Endothelial cell of umbilical vein (primary cell): ENCODE measurements around the gene ANKS1A. TPM values are rescaled to one million over a fixed set of nuclear protein-coding genes. Genes with fewer than 3 reads are reported as not detected.

Experiments used
- BruUV-seq: library from RNA; stranded (reverse); fragments of 400-500 nt; replicated peaks from 2 replicates; lab custom pipeline; 2021; lab: Mats Ljungman, UMichigan
- CTCF ChIA-PET: fragments of 300-600, 350-600 bp; sonication (Branson Sonifier 250); formaldehyde crosslinking; loops from one replicate; lab custom pipeline; 2021; ENCODE audit warnings: antibody characterized with exemption, inconsistent platforms; lab: Charles Lee
- POLR2A ChIA-PET: fragments of 300-600, 350-600 bp; sonication (Branson Sonifier 250); formaldehyde crosslinking; loops from one replicate; lab custom pipeline; 2021; ENCODE audit warnings: antibody characterized with exemption, inconsistent platforms; lab: Charles Lee
- DNase-seq: peaks from one replicate; pipeline ENCODE4 v3.0.0-alpha.2; 2011; ENCODE audit warnings: low read depth, low spot score
- FAIRE-seq: peaks from 2 replicates; lab custom pipeline; 2011; peaks lifted over from hg19 to GRCh38; lab: Jason Lieb, UNC
- H2AFZ ChIP-seq: 2 replicates; pipeline ENCODE4 v1.6.0; 2012; ENCODE audit warnings: low read depth, low read length, control low read depth, inconsistent platforms
- H3K27ac ChIP-seq: 2 replicates; pipeline ENCODE4 v1.5.1; 2011; ENCODE audit warnings: low read depth, mild to moderate bottlenecking, control low read depth, low read length, moderate library complexity; ENCODE audit not compliant: insufficient read depth
- H3K27me3 ChIP-seq, 2 experiments: 2 replicates each; pipeline versions ENCODE4 v1.6.0 to v1.6.1; 2011; ENCODE audit warnings: low read length in 2 of 2, mixed read lengths in 1 of 2; ENCODE audit not compliant: control insufficient read depth in 2 of 2, insufficient read depth in 2 of 2
- H3K36me3 ChIP-seq, 2 experiments: 2 replicates in 1 of 2; 3 replicates in 1 of 2; pipeline ENCODE4 v1.5.1; 2011; ENCODE audit warnings: low read length in 2 of 2, mild to moderate bottlenecking in 1 of 2, moderate library complexity in 1 of 2; ENCODE audit not compliant: control insufficient read depth in 2 of 2, insufficient read depth in 2 of 2; ENCODE audit errors: extremely low read depth in 1 of 2
- H3K4me1 ChIP-seq: 3 replicates; pipeline ENCODE4 v1.5.1; 2011; ENCODE audit warnings: mild to moderate bottlenecking, low read length; ENCODE audit not compliant: control insufficient read depth, insufficient read depth; ENCODE audit errors: extremely low read depth
- H3K4me2 ChIP-seq: 2 replicates; pipeline ENCODE4 v1.6.1; 2011; ENCODE audit warnings: low read length, control low read depth, mixed read lengths; ENCODE audit not compliant: insufficient read depth
- H3K4me3 ChIP-seq, 3 experiments: fragments of 200-600 bp in 1 of 3; sonication (generic), shearing (Covaris generic) in 1 of 3; replicated peaks in 1 of 3; 2 replicates each; pipeline ENCODE4 v1.5.1; 2011 to 2016; ENCODE audit warnings: control low read depth in 3 of 3, low read length in 3 of 3, mild to moderate bottlenecking in 2 of 3, inconsistent platforms in 1 of 3, low read depth in 1 of 3, moderate library complexity in 1 of 3; ENCODE audit not compliant: insufficient read depth in 1 of 3
- H3K79me2 ChIP-seq: 2 replicates; pipeline ENCODE4 v1.6.0; 2012; ENCODE audit warnings: low read length, inconsistent platforms; ENCODE audit not compliant: control insufficient read depth, insufficient read depth
- H3K9ac ChIP-seq: replicated peaks from 2 replicates; pipeline ENCODE3; 2011; ENCODE audit warnings: low read length, control low read depth; ENCODE audit not compliant: insufficient read depth; ENCODE audit errors: extremely low read depth
- H3K9me1 ChIP-seq: replicated peaks from 3 replicates; pipeline ENCODE4 v1.6.0; 2011; ENCODE audit warnings: mild to moderate bottlenecking, low read length; ENCODE audit not compliant: control insufficient read depth, insufficient read depth; ENCODE audit errors: extremely low read depth
- H3K9me3 ChIP-seq: replicated peaks from 2 replicates; pipeline ENCODE4 v1.5.1; 2012; ENCODE audit warnings: low read length, inconsistent platforms; ENCODE audit not compliant: control insufficient read depth, insufficient read depth
- H4K20me1 ChIP-seq: replicated peaks from 2 replicates; pipeline ENCODE3; 2011; ENCODE audit warnings: mild to moderate bottlenecking, low read length; ENCODE audit not compliant: control insufficient read depth, insufficient read depth; ENCODE audit errors: extremely low read depth
- CTCF ChIP-seq, 2 donors: IDR thresholded peaks; 1 replicate in 1 of 2; 2 replicates in 1 of 2; pipeline ENCODE4 v1.5.1; 2011; ENCODE audit warnings: low read length in 2 of 2, mild to moderate bottlenecking in 2 of 2, moderate library complexity in 2 of 2, control low read depth in 1 of 2, inconsistent platforms in 1 of 2, low read depth in 1 of 2; ENCODE audit not compliant: insufficient read depth in 1 of 2; ENCODE audit errors: extremely low read depth in 1 of 2
- EZH2 ChIP-seq: IDR thresholded peaks from 2 replicates; pipeline ENCODE4 v1.6.1; 2012; ENCODE audit warnings: borderline replicate concordance, low read depth, mild to moderate bottlenecking, moderate library complexity, low read length, inconsistent platforms; ENCODE audit not compliant: severe bottlenecking
- FOS ChIP-seq: IDR thresholded peaks from 2 replicates; pipeline ENCODE4 v1.6.1; 2011; ENCODE audit warnings: mild to moderate bottlenecking, low read length, moderate library complexity, borderline replicate concordance; ENCODE audit not compliant: insufficient read depth
- GATA2 ChIP-seq: IDR thresholded peaks from 2 replicates; pipeline ENCODE4 v1.7.0; 2011; ENCODE audit warnings: low read depth, mild to moderate bottlenecking, moderate library complexity, mixed read lengths, low read length; ENCODE audit not compliant: insufficient read length, insufficient read depth
- JUN ChIP-seq: IDR thresholded peaks from 2 replicates; pipeline ENCODE4 v1.6.1; 2011; ENCODE audit warnings: borderline replicate concordance, low read depth; ENCODE audit not compliant: insufficient read length, insufficient read depth
- MAX ChIP-seq: IDR thresholded peaks from 2 replicates; pipeline ENCODE4 v1.6.1; 2011; ENCODE audit not compliant: insufficient read depth, insufficient read length
- MYC ChIP-seq: IDR thresholded peaks from one replicate; pipeline ENCODE4 v1.6.1; 2011; ENCODE audit warnings: mild to moderate bottlenecking, low read depth, low read length
- POLR2A ChIP-seq: IDR thresholded peaks from 2 replicates; pipeline ENCODE4 v1.6.1; 2012; ENCODE audit warnings: low read depth, mild to moderate bottlenecking, control low read depth, low read length
- POLR2AphosphoS5 ChIP-seq: IDR thresholded peaks from 2 replicates; pipeline ENCODE4 v1.6.1; 2012; ENCODE audit warnings: low read depth, mild to moderate bottlenecking, control low read depth, low read length, moderate library complexity; ENCODE audit not compliant: insufficient read depth
- dilution Hi-C: fragments of 300-500 bp; cut with MboI; formaldehyde crosslinking; loops from one replicate; pipeline ENCODE4 v1.15.0; 2019; ENCODE audit warnings: low sequenced_read_pairs; ENCODE audit not compliant: extremely low pct_ligation_motif_present
- intact Hi-C: fragments of 100-400 bp; cut with micrococcal nuclease; formaldehyde crosslinking; loops from one replicate; pipeline ENCODE4 v1.10.0; 2022
- polyA plus RNA-seq, 4 experiments: library from polyadenylated mRNA; depleted of rRNA in 3 of 4; stranded (reverse) in 3 of 4; unstranded in 1 of 4; fragments of >200 nt; gene quantifications; 2 replicates each; pipeline versions ENCODE4 v1.2.1 to v1.2.3, GENCODE V29; 2011 to 2012; ENCODE audit warnings: missing spikeins in 1 of 4
- total RNA-seq: library from RNA; stranded (reverse); gene quantifications from 2 replicates; pipeline ENCODE4 v1.2.3, GENCODE V29; 2021

ANKS1A gene
- total and polyA plus RNA-seq, 2 donors (not counting 3 experiments of a cell fraction or from before 2014, with no cell fraction given) = 8.9 to 26.1 TPM

GRCh38 chr6:34979994-34980393 is 90.9 kb downstream of the ANKS1A start:
- intact Hi-C loops (no loop called here), dilution Hi-C loops (no loop called here)
- Histone ChIP-seq H4K20me1 (no peaks in the 10 kb centered on the region), H3K4me2 (no peak overlapping the region), H3K4me1 (peaks cover 5% of the 10 kb centered on the region), H2AFZ (no peak overlapping the region), H3K9ac (no peak overlapping the region), H3K9me3 (no peaks in the 10 kb centered on the region), H3K27me3 (no peaks in the 10 kb centered on the region), H3K79me2 (no peaks in the 10 kb centered on the region), H3K27ac (no peak overlapping the region), H3K4me3 (no peak overlapping the region), H3K9me1 (no peaks in the 10 kb centered on the region), H3K36me3 (peaks cover 2 to 4% of the 10 kb centered on the region in 2 experiments)
- ChIA-PET POLR2A (no interaction called here), CTCF (interaction anchor here (2.1 to 12.0 kb wide), 2 partner anchors 160 to 261 kb away, joined by 6 to 302 read pairs; partner anchors contain the start of gene TCP11)
- FAIRE-seq (no peak), DNase-seq (no peak)
- no TSS peak for BruUV-seq
- TF ChIP-seq POLR2A (no peak), GATA2 (no peak), MYC (no peak), CTCF (IDR thresholded peaks at IDR 0.05; ENCODE audit: extremely low read depth in 1 of 2, insufficient read depth in 1 of 2, low read depth in 1 of 2, low read length in 2 of 2) (no peak), JUN (no peak), MAX (no peak), POLR2AphosphoS5 (no peak), FOS (no peak), EZH2 (no peak)
